ENCODE measurements around the gene SELENOV.

The SELENOV gene

GRCh38 chr19:39496063-39496462, 18.9 kb upstream of the SELENOV start:
- no peak for DNase-seq

- no peak for DNase-seq
Measured at GRCh38 chr19:39497701-39497995, 17.3 kb upstream of the SELENOV start.

- no peak for DNase-seq
Measured at GRCh38 chr19:39497996-39498797, 16.7 kb upstream of the SELENOV start.

DNA sequence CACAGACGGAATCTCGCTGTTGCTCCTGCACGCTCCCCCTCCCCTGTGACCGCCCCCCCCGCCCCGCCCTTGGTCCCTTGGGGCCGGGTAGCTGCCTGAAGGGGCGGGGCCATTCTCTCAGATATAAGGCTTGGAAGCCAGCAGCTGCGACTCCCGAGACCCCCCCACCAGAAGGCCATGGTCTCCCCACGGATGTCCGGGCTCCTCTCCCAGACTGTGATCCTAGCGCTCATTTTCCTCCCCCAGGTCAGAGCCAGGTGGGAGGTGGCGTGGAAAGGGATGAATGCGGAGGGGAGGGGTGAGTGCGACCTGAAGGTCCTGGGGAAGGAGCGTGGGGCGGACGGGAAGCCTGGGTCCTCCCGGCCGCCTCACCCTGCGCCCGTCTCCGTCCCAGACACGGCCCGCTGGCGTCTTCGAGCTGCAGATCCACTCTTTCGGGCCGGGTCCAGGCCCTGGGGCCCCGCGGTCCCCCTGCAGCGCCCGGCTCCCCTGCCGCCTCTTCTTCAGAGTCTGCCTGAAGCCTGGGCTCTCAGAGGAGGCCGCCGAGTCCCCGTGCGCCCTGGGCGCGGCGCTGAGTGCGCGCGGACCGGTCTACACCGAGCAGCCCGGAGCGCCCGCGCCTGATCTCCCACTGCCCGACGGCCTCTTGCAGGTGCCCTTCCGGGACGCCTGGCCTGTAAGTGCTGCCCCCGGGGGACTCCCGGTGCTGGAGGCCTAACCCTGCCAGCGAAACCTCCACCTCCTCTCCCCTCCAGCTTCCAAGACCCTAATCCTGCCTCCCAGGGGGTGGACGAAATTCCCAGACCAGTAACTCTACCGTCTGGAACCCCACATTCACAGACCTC, 15.9 kb upstream of the SELENOV start, which contains the start of gene DLL3:
DLL3 (plus strand) TSS at position 150 of the 845 bp plus-strand sequence; CDS start at position 178, 28 bp downstream.
- peak; percentile 29 for DNase-seq

GRCh38 chr19:39499932-39500331, 15.0 kb upstream of the SELENOV start:
- no peak for DNase-seq

DNA sequence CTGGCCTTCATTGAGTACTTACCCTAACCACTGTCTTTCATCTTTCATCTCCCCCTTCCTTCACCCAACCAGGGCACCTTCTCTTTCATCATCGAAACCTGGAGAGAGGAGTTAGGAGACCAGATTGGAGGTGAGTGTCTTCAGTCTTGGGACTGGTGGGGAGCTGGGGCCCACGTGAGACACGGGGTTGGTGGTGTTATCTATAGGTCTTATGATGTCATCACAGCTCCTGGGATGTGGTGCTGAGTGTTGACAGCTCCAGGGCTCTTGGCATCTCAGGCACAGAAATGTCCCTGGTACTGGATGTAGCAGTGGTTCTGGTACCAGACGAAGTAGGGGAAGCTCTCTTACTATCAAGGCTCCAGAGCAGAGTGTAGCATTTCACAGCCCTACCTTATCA, 14.4 kb upstream of the SELENOV start:
- DNase-seq, result no peak

GRCh38 chr19:39501340-39501739, 13.6 kb upstream of the SELENOV start:
- no peak for DNase-seq

- peak; percentile 79 for DNase-seq
Measured at GRCh38 chr19:39502640-39503417, 12.1 kb upstream of the SELENOV start.

DNA sequence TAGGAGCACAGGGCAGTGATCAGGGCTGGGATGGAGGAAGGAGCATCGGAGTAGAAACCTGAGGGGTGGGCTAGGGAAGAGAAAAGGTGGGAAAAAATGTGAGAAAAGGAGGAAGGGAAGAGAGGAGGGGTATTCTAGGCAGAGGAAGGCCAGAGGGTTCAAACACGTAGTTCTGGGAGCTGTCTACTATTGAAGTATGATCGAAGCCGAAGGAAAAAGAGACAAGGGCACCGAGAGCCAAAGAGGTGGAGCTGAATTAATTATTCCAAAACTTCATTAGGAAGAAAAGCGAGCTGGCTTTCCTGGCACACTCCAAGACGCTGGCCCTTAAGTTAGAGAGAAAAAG, 8.4 kb upstream of the SELENOV start:
- DNase-seq, result no peak

- peak; percentile 70 for DNase-seq
Measured at GRCh38 chr19:39506944-39507714, 7.8 kb upstream of the SELENOV start.

GRCh38 chr19:39507715-39508364, 7.1 kb upstream of the SELENOV start:
- DNase-seq, result no peak

DNA sequence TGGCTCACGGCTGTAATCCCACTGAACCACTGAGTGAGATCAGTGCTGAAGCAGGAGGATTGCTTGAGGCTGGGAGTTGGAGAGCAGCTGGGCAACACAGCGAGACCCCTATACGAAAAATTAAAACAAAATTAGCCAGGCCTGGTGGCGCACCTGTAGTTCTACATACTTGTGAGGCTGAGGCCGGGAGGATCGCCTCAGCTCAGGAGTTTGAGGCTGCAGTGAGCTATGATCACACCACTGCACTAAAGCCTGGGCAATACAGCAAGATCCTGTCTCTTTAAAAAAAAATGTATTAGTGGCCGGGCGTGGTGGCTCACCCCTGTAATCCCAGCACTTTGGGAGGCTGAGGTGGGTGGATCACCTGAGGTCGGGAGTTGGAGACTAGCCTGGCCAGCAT, 6.3 kb upstream of the SELENOV start:
- DNase-seq, result no peak

- no peak for DNase-seq
Measured at GRCh38 chr19:39509233-39509632, 5.7 kb upstream of the SELENOV start.

DNA sequence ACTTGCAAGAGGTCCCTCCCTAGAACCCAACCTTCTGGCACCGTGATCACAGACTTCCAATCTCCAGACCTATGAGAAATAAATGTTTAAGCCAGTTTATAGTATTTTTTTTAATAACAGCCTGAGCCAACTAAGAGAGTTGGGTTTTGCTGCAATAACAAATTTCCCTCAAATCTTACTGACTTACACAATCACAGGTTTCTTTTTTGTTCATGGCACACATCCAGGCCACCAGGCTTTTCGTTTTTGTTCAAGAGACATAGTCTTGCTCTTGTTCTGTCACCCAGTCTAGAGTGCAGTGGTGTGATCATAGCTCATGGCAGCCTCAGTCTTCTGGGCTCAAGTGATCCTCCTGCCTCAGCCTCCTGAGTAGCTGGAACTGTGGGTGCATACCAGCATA, 2.0 kb upstream of the SELENOV start:
- no peak for DNase-seq

DNA sequence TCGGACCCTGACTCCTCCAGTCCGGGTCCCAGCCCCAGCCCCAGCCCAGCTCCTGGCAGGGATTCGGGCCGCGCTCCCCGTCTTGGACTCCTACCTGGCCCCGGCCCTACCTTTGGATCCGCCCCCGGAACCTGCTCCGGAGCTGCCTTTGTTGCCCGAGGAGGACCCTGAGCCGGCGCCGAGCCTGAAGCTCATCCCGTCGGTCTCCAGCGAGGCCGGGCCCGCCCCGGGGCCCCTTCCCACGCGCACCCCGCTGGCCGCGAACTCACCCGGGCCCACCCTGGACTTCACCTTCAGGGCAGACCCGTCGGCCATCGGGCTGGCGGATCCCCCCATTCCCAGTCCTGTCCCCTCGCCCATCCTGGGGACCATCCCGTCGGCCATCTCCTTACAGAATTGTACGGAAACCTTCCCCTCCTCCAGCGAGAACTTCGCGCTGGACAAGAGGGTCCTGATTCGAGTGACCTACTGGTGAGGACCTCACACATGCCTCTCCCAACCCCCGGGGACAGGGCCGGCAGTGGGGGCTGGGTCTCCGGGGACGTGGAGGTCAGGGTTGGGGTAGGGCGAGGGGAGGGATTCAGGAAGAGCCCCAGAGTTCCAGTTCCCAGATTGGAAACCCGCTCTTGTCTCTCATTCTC, 732 bp downstream of the SELENOV start:
- peak; percentile 33 for DNase-seq

- DNase-seq, result no peak
Measured at GRCh38 chr19:39516270-39516669, 1.3 kb downstream of the SELENOV start.

DNA sequence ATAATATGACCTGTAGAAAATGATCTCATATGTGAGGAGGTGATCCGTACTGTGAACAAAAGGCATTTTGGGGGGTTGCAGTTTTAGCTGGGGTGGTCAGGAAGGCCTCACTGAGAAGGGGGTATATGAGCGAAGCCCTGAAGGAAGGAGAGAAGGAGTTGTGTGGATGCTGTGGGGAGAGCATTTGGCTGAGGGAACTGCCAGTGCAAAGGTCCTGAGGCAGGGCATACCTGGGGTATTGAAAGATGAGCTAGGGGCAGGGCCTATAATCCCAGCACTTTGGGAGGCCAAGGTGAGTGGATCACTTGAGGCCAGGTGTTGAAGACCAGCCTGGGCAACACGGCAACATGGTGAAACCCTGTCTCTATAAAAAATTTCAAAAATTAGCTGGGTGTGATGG, 2.5 kb downstream of the SELENOV start:
- DNase-seq, result no peak

DNA sequence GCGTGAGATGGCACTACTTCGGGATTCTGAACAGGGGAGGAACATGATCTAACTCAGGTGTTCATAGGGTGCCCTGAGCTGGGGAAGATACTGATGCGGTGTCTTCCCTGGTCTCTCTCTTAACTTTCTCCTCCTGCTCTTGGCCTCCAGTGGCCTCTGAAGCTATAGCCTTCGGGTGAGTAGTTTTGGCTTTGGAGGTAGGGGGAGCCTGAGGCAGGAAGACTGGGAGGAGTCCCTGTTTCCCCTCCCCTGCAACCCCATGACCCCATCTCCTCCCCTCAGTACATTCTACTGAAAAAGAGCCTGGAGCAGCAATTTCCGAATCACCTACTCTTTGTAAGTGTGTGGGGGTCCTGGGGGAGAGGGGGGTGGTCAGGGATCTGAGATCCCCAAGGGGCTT, 3.5 kb downstream of the SELENOV start:
- no peak for DNase-seq

- no peak for DNase-seq
Measured at GRCh38 chr19:39518975-39519374, 4.0 kb downstream of the SELENOV start.

- no peak for DNase-seq
Measured at GRCh38 chr19:39520541-39521484, 5.9 kb downstream of the SELENOV start.

DNA sequence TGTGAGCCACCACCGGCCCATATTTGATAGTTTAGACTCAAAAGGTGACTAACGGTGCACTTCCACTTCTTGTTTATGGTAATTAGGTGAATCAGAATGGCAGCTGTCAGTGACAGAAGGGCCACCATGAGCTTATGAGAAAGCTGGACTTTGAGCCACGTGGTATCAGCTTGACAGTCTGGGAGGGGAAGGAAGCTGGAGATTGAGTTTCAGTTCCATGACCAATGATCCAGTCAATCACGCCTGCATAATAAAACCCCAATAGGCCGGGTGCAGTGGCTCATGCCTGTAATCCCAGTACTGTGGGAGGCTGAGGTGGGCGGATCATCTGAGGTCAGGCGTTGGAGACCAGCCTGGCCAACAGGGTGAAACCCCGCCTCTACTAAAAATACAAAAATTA, 9.6 kb downstream of the SELENOV start:
- no peak for DNase-seq

All from activated naive CD4-positive, alpha-beta T cell treated with anti-CD3 and anti-CD28 coated beads, Interleukin-2, amount 50 U/mL, for 16 hours (primary cell).